KBM-7 (cell line): ENCODE data around the gene MYO7A.

ENCODE experiments used
- DNase-seq: peaks from one replicate; pipeline ENCODE4 v3.0.0-alpha.2; 2015
- in situ Hi-C: fragments of 300-500 bp; cut with MboI; formaldehyde crosslinking; loops from 2 replicates; pipeline ENCODE4 v1.14.3; 2020; ENCODE audit warnings: low sequenced_read_pairs, low pct_unique_long_range_greater_than_20kb, mixed read lengths

The MYO7A gene

DNA sequence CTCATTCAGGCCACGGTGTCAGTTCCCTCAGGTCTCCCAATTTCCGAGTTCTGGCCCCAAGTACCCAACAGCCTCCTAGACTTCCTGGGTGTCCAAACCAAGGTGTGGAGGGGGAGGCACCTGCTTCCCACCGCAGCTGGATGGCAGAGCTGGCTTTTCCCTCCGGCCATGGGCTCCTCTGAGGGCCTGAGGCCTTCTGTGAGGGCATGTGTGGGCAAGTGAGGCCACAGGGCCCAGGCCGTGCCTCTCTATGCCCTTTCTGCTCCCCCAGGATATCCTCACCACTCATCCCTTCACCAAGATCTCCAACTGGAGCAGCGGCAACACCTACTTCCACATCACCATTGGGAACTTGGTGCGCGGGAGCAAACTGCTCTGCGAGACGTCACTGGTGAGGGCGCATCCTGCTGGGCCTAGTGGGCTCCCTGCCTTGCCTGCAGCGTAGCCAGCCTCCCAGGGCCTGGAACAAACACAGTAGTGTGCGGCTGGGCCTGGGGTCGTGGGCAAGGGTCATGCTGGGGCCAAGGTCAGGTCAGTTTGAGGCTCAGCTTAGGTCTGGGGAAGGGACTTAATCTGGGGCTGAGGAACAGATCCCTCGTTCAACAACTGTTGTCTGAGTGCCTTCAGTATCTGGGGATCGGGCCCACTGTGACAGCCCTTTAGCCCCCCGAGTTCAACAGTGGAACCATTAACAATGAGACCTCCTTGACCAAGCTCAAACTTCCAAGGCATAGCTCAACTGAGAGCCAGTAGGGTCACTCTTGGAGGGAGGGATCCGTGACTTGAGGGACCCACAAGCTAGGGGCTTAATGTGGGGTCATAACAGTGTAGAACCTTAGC, 85.8 kb downstream of the MYO7A start:
- in situ Hi-C loops, result no loop called here

GRCh38 chr11:77214557-77214956, 86.5 kb downstream of the MYO7A start:
- no peak for DNase-seq
- in situ Hi-C loops, result no loop called here

More for the DNA sequence above, 85.8 kb downstream of the MYO7A start:
- DNase-seq, result no peak

- in situ Hi-C loops, result no loop called here
- no peak for DNase-seq
Measured at GRCh38 chr11:77215106-77215505, 87.1 kb downstream of the MYO7A start.

- in situ Hi-C loops, result no loop called here
- peak; percentile 17 for DNase-seq
Measured at GRCh38 chr11:77217156-77217555, 89.1 kb downstream of the MYO7A start.

GRCh38 chr11:77223797-77224196, 95.8 kb downstream of the MYO7A start:
- in situ Hi-C loops, result no loop called here
- DNase-seq, result no peak

- DNase-seq, result no peak
- in situ Hi-C loops, result no loop called here
Measured at GRCh38 chr11:77230878-77231605, 103.0 kb downstream of the MYO7A start.

GRCh38 chr11:77231800-77232199, 103.8 kb downstream of the MYO7A start:
- in situ Hi-C loops, result no loop called here
- DNase-seq, result no peak

DNA sequence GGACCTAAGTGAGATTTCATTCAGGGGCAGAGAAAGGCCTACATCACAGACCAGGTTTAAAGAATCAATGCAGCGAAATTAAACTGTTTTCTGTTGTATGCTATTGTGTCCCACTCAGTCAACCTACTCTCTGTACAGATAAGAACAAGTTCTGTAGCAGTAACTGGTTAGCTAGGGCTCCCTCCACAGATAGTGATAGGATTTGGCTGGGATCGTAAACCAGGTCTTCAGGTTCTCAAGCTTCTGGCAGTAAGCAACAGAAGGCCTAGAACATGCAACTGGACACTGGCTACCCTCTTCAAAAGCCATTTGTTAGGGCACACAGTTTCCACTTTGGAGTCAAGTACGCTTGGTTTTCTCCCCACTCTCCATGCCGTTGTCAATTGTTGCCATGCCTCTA, 104.2 kb downstream of the MYO7A start:
- in situ Hi-C loops, result no loop called here
- no peak for DNase-seq

DNA sequence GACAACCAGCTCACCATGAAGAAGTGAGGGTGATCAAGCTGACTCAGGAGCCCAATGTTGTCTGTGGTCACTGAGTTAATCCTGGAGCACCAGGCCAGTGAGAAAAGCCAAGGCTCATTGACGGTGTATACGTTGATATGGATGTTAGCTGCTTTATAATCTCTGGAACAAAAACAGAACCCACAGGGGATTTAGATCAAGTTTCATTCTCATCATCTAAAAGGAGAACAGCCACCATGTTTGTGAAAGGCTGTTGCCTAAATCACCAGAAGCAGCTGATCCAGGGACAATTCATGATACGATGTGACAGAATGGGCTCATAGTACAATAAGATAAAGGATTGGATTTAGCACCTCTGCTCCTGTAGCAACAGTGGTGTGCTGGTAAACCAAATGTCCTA, 105.0 kb downstream of the MYO7A start:
- in situ Hi-C loops, result no loop called here
- DNase-seq, result no peak

- DNase-seq, result no peak
- in situ Hi-C loops, result no loop called here
Measured at GRCh38 chr11:77236901-77237300, 108.9 kb downstream of the MYO7A start.

DNA sequence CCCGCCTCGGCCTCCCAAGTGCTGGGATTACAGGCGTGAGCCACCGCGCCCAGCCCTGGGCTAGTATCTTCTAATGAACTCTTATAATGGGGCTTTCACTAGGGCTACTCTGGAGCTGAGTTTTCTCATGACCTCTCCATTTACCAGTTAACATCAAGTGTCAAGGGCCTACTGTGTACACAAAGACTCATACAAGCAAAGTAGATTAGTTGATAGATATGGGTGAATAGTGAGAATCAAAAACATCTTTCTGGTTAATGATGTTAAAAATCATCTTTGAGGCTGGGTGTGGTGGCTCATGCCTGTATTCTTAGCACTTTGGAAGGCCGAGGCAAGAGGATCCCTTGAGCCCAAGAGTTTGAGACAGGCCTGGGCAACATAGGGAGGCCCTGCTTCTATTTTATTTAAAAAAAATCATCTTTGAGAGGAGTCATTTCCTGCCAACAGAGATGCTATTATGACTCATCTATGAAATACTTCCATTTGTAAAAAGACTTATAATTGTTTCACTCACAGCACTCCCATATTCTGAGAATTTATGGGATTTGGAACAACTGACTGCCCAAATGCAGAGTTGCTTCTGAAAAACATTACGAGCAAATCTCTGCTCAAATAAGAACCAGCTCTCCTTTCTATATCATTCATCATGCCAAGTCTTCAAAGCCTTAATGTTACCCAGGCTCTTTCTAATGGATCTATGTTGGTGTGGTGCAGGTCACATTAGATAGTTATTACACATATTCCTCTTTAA, 116.4 kb downstream of the MYO7A start:
- in situ Hi-C loops, result no loop called here
- no peak for DNase-seq

DNA sequence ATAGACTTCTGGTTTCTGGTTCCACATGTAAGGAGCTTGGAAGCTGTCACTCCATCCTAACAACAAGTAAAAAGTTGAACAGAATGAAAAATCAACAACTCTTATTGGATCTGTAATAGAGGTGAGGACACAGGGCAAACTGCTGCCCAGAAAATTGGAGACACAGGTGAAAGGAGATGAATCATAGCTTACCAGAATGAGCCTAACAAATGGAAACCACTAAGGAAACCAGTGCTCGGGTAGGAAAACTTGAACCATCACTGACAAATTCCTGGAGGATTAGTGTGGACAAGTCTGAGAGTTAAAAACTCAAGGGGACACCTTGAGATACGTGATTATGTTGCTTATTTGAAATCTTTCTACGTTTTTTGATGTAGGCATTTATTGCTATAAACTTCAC, 121.4 kb downstream of the MYO7A start:
- DNase-seq, result no peak
- in situ Hi-C loops, result no loop called here

DNA sequence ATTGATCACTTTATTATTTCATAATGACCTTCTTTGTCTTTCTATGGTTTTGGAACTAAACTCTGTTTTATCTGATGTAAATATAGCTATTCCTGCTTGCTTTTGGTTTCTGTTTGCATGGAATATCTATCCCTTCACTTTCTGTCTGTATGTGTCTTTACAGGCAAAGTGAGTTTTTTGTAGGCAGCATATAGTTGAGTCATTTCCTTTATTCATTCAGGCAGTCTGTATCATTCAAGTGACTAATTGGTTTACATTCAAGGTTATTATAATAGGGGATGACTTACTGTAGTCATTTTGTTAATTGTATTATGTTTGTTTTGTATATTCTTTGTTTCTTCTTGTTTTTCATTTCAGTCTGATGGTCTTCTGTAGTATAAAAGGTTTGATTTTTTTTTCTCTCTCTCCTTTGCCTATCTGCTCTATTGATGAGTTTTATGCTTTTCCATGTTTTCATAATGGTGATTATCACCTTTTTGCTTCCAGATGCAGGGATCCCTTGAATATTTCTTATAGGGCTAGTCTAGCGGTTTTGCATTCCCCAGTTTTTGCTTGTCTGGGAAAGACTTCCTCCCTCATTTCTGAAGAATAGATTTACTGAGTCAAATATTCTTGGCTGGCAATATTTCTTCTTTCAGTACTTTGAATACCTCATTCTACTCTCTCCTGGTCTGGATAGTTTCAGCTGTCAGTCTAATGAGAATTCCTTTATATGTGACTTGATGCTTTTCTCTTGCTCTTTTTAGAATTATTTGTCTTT, 123.0 kb downstream of the MYO7A start:
- no peak for DNase-seq

GRCh38 chr11:77252555-77253270, 124.7 kb downstream of the MYO7A start:
- in situ Hi-C loops, result no loop called here
- DNase-seq, result no peak

More for the DNA sequence above, 123.0 kb downstream of the MYO7A start:
- in situ Hi-C loops, result no loop called here

DNA sequence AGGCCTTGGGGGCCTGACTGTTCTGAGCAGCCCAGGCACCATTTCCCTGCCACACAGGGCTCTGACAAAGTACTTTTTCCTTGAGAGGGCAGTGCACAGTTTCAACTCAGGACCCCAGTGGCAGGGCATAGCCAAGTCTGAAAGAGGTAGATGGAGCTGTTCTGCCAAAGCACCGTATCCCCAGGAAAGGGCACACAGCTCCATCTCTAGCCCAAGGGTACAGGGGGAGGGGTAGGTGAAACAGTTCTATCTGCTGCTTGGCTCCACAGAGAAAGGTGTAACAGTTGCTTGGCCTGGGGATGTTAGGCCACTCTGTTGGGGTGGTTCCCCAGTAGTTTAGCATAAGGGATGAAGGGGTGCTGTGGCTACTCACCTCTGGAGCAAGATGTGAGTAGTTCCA, 125.6 kb downstream of the MYO7A start:
- in situ Hi-C loops, result no loop called here
- DNase-seq, result no peak

DNA sequence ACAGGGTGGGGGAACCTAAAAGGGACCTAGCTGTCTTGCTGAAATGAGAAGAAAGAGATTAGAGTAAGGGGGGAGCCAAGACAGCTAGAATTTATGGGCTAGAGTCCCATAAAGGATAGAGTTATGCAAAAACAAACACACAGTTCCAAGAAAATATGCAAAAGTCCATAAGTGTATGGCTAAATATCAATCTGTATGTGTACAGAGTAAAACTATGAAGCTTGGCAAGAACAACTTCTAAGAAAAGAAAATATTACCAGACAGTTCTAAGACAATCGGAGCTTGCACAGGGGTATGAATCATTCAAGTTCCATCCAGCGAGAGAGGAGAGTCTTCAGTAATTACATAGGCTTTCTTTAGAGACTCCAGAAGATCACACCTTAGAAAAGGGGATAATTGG, 131.6 kb downstream of the MYO7A start:
- in situ Hi-C loops, result no loop called here
- DNase-seq, result no peak

DNA sequence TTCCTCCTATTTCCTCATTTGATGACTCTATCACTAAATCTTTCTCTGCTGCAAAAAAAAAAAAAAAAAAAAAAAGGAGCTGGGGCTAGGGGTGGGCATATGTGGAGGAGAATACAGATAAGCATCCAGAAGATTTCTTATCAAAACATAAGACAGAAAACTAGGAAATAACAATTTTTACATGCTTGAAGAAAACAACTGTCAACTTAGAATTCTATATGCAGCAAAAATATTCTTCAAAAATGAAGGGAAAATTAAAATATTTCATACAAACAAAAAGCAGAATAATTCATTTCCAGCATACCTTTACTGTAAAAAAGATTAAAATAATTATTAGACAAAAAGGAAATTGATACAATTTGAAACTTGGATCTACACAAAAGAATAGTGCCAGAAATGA, 134.8 kb downstream of the MYO7A start:
- in situ Hi-C loops, result no loop called here
- DNase-seq, result no peak
